ENCODE measurements around the gene S100A2. TPM values are rescaled to one million over a fixed set of nuclear protein-coding genes. Genes with fewer than 3 reads are reported as not detected.
A peak's percentile ranks its signal among the peaks of the same experiment; 100 is the strongest.
"Not testable (repeated sequence)": the region's sequence is repeated elsewhere in the genome, so short reads cannot be mapped to it uniquely, and the experiment has no call there.

S100A2 gene
- polyA plus RNA-seq, 1 donor, result 3.9 TPM

DNA sequence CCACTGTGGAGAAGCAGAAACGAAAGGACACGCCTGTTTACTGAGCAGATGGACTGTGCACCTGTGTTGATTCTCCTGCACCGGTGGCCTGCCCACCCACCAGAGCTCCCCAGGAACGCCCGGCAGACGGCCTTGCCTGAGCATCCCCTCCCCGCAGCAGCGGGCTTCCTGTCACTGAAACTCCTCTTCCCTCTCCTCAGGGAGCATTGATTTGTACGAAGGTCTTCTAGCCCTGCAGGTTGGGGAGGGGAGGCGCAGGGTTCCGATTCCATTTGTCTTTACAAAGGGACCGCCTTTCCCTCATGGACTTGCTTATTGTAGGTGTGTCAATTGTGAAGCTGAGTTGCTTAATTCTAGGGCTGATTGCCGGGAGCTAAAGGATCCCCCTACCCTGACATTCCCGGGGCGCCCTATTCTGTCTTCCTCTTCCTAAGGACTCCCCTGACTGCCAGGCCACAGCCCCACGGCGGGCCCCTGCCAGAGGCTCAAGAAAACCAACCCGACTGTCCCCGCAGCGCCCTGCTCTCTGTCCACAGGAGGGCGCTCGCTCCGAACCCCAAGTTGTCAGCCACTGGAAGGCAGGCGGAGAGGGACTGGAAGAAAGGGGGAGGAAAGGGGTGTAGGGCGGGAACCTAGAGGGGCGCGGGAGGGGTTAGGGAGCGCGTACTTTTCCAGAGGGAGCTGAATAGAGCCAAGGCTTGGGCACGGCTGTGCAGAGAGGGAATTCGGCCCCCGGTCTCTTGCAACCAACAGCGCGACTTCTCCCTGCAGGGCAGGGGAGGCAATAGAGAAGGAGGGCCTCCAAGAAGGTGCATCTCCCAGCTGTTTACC lies 32.7 kb downstream of the S100A2 start:
- DNase-seq, result peak; percentile 86

DNA sequence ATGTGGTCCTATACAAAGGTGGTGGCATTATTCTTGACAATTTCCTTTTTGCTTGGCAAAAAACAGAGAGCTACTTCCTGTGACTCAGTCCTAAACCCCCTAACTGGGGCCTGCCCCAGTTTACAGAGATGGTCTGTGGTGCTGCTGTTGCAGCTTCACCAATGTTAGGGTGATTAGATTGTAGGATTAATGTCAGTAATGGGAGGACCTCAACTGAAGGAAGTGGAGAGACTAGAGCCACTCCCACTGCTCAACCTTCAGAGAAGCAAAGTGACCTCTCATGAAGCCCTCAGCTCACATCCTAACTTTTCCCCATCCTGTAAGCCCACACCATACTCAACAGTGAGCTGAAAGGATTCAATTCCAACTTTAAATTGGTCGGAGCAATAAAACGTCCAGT lies 33.5 kb downstream of the S100A2 start:
- DNase-seq, result no peak

DNA sequence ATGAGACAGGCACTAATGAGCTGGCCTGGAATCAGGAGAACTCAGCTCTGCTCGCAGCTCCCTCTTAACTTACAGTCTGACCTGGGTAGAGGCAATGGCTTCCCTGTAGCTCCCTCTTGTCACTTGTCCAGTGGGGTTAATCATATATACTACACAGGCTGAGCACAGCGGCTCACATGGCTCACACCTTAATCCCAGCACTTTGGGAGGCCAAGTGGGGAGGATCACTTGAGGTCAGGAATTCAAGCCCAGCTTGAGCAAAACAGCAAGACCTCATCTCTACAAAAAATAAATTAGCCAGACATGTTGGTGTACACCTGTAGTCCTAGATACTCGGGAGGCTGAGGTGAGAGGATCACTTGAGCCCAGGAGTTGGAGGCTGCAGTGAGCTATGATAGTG lies 34.0 kb downstream of the S100A2 start:
- DNase-seq, result no peak

DNA sequence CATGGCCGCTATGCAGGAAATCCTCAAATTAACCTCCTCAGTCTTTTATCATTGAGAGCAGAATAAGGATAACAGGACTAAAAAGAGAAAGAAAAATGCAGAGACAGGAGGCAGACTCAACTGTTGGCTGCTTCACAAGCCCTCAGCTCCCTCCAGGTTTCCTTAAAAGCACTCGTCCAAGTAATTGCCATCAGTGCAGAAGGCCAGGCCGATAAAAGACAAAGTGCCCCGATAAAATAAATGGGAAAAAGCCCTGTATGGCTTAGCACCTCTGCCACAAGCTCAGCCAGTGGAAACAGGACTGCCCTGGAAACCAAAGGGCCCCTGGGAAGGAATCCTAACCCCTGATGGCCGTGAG lies 38.0 kb downstream of the S100A2 start:
- DNase-seq, result no peak

DNA sequence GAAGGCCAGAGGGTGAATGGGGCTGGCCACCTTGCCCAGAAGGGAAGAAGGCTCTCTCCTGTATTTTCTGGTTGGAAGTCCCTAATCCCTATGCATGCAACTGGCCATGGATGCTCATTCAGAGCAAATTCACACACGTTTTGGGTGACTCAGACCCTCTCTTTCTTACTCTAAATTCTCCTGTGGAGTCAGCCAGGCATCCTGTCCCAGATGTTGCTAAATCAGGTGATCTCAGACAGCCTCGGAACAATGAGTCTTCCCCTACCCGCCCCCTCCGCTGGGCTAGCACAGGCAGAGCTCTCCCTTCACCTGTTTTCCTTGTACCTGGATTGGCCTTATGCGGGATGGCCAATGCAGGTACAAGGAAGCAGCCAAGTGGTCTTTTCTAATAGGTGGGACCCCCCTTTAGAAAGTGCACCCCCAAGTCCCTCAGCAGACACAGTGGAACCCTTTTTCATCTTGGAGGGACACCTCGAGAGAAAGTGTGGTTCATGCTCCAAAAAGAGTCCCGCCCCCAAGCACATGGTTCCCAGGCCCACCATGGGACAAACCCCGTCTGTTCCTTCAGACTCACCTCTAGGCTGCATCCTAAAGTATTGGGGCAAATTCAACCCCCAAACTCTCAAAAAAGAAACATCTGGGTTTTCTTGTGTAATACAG lies 38.5 kb downstream of the S100A2 start:
- DNase-seq, result no peak

DNA sequence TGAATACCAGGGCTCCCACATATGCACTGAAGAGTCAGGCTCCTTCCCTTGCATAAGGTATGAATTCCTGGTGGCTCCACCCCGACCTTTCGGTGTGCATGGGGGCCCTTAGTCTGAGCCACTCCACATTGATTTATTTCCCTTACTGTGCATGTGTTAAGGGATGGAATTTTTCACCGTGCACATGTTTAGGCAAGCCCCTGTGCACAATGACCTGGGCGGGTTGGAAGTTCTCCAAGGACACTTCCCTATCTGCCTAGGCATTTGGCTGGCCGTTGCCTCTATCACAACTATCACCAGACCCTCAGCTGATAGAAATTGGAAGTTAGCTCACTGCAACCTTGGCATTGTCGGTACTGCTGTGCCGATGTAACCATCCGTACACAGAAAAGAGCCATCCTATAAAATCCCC lies 39.5 kb downstream of the S100A2 start:
- no peak for DNase-seq

DNA sequence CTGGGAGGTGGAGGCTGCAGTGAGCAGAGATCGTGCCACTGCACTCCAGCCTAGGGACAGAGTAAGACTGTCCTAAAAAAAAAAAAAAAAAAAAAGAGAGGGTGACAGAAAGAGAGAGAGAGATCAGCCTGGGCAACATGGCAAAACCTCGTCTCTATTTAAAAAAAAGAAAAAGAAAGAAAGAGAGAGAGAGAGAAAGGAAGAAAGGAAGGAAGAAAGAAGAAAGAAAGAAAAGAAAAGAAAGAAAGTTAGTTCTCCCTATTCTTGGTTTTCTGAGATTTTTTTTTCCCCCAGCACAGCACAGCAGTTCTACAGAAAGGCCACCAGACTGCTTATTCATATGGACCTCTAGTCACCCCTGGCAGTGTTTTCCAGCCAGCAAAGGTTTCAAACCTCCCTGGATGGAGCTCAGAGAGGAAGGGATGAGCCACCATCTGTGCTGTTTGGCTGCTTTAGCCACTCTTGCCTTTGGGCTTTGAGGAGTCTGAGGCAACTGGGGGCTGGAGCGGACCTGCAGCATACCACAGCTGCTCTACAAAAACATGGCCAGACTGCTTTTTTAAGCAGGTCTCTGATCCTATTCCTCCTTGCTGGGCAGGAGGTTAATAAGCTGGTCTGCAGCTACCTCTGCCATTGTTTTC lies 40.4 kb downstream of the S100A2 start:
- DNase-seq, result no peak

DNA sequence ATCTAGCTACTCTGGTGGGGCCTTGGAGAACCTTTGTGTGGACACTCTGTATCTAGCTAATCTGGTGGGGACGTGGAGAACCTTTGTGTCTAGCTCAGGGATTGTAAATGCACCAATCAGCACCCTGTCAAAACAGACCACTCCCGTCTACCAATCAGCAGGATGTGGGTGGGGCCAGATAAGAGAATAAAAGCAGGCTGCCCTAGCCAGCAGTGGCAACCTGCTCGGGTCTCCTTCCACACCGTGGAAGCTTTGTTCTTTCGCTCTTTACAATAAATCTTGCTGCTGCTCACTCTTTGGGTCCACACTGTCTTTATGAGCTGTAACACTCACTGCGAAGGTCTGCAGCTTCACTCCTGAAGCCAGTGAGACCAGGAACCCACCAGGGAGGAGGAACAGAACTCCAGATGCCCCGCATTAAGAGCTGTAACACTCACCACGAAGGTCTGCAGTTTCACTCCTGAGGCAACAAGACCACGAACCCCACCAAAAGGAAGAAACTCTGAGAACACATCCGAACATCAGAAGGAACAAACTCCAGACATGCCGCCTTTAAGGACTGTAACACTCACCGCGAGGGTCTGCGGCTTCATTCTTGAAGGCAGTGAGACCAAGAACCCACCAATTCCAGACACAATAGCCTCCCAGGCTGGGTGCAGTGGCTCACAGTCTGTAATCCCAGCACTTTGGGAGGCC lies 43.1 kb downstream of the S100A2 start:
- not testable (repeated sequence) for DNase-seq

DNA sequence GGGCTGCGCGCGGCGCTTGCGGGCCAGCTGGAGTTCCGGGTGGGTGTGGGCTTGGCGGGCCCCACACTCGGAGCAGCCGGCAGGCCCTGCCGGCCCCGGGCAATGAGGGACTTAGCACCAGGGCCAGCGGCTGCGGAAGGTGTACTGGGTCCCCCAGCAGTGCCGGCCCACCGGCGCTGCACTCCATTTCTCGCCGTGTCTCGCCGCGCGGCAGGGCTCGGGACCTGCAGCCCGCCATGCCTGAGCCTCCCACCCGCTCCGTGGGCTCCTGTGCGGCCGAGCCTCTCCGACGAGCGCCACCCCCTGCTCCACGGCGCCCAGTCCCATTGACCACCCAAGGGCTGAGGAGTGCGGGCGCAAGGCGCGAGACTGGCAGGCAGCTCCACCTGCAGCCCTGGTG lies 43.8 kb downstream of the S100A2 start:
- DNase-seq, result not testable (repeated sequence)

DNA sequence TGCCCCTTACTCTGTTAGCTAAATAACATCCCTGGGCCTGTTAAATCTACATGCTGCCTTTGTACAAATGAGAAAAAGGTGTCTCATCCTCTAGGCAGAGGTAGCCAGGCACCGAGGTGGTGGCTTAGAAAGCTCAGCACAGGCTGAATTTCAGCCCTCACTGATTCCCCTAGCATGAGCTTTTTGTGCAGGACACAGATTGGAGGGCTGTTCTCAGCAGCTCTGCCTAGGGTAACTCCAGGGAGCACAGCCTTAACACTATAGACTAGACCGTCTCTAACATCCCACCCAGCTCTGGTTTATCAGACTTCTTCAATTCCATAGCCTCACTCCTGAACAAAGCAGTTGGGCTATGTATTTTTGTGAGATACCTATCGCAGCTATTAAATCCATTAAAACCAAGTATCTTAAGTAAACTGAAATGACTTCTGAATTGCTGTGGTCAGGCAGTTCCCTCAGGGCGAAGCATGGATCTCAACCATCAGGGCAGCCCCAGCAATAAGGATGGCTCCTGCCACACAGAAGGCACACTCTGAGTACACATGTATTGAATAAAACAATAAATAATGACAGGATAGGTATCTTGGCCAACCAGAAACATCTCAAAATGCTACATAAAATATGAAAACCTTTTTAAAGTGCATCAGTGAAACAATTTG lies 44.7 kb downstream of the S100A2 start:
- DNase-seq, result no peak

DNA sequence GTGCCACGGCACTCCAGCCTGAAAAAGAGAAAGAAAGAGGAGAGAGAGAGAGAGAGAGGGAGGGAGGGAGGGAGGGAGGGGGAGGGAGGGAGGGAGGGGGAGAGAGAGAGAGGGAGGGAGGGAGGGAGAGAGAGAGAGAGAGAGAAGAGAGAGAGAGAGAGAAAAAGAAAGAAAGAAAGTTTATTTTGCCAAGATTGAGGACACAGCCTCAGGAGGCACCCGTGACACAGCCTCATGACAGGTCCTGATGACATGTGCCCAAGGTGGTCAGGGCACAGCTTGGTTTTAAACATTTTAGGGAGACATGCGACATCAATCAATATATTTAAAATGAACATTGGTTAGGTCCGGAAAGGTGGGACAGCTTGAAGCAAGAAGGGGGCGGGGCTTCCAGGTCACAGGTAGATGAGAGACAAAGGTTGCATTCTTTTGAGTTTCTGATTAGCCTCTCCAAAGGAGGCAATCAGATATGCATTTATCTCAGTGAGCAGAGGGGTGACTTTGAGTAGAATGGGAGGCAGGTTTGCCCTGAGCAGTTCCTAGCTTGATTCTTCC lies 45.4 kb downstream of the S100A2 start:
- not testable (repeated sequence) for DNase-seq

DNA sequence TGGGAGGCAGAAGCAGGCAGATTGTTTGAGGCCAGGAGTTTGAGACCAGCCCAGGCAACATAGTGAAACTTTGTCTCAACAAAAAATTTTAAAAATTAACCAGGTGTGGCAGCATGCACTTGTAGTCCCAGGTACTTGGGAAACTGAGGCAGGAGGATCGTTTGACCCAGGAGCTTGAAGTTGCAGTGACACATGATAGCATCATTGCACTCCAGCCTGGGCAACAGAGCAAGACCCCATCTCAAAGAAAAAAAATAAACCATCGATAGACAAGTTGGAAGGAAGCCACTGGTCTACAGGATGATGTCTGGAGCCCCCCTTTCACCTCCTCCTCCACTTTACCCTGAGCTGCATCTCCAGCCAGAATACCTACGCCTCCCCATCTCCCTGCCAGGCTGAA lies 46.4 kb downstream of the S100A2 start:
- no peak for DNase-seq

DNA sequence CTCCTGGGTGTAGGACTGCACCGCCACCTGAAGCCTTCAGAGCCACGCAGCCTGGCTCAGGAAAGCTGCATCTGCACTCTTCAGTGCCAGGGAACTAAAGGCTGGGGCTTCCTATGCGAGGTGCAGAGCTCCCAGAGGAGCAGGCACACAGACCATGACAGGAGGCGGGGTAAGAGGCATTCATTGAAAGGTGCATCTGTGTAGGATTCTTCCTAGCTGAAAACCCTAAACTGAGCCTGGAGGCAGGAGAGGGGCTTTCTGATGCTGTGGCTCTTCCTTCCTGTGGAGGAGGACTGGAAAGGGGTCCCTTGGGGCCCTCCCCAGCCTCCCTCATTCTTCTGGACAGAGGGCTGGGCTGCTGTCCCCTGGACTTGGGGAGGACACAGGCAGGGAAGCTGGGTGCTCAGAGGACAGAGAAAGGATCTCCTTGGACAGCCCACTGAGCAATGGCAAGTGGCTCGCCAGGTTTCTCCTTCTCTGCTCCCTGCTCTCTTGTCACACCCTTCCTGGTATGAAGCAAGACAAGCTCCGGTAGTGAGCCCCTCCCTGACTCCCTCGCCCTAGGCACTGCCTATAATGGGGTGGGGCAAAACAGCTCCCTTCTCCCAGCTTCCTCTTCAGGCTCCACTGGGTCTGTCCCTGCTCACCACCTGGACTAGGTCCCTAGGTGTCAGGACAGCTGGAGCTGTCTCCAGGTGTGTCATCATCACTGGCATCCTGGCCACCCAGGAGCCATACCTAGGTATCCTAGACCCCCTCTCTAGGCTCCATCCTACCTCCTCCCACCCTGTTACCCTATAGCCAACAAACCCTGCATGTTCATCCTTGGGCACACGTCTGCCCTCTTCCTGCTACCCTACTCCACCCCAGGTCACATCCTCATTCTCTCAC lies 49.9 kb downstream of the S100A2 start:
- no peak for DNase-seq

DNA sequence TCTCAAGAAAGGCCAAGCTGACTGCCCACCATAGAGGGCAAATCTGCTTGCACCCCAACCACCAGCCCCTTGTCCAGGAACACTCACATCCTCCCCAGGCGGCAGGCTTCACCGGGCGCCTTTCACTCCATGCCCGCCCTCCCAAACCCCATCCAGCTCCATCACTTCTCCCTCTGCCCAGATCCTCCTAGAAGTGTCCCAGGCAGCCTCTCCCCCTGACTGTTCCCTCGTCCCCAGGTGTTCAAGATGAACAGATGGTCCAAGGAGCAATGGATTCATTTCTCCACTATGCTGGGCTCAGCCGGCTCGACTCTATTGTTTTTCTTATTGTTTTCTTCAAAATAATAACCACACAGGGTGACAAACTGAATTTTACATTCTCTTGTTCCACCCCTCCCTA lies 52.0 kb downstream of the S100A2 start:
- no peak for DNase-seq

DNA sequence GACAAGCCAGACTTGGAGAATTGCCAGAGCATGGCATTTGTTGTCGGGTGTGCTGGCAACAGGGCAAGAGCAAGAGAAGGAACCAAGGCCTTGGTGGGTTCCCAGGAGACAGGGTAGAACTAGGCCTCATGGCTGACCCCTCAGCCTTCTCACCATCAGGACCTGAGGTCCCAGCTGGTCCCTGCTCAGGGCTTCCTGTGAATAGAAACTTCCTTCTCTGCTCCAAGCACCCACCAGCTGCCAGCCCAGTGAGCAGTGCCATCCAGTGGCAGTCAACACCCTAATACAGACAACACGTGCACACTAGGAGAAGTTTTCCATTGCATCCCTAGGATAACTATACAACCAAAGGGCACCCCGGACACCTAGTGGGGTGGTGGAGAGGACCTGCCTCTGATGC lies 52.6 kb downstream of the S100A2 start:
- no peak for DNase-seq

Other genes with a start within 250 kb of the S100A2 start
- not detected for gene PGLYRP4, start 217.0 kb downstream of the S100A2 start, polyA plus RNA-seq (ENCODE audit: insufficient read length)
- gene S100A9, start 208.0 kb downstream of the S100A2 start, polyA plus RNA-seq (ENCODE audit: insufficient read length), result 6.2 TPM
- not detected for gene S100A12, start 190.2 kb downstream of the S100A2 start, polyA plus RNA-seq (ENCODE audit: insufficient read length)
- gene S100A8, start 174.8 kb downstream of the S100A2 start, polyA plus RNA-seq (ENCODE audit: insufficient read length), result 3.4 TPM
- not detected for gene S100A7A, start 149.3 kb downstream of the S100A2 start, polyA plus RNA-seq (ENCODE audit: insufficient read length)
- gene S100A7, start 105.2 kb downstream of the S100A2 start, polyA plus RNA-seq (ENCODE audit: insufficient read length), result 0.43 TPM
- gene S100A6, start 29.9 kb downstream of the S100A2 start, polyA plus RNA-seq (ENCODE audit: insufficient read length), result 182 TPM
- gene S100A5, start 24.9 kb downstream of the S100A2 start, polyA plus RNA-seq (ENCODE audit: insufficient read length), result 1.3 TPM
- gene S100A4, start 20.0 kb downstream of the S100A2 start, polyA plus RNA-seq (ENCODE audit: insufficient read length), result 29.0 TPM
- gene S100A3, start 16.6 kb downstream of the S100A2 start, polyA plus RNA-seq (ENCODE audit: insufficient read length), result 0.25 TPM
- gene S100A16, start 47.3 kb upstream of the S100A2 start, polyA plus RNA-seq (ENCODE audit: insufficient read length), result 87.2 TPM
- gene S100A14, start 50.5 kb upstream of the S100A2 start, polyA plus RNA-seq (ENCODE audit: insufficient read length), result 16.8 TPM
- 120 TPM for gene S100A13, start 61.7 kb upstream of the S100A2 start, polyA plus RNA-seq (ENCODE audit: insufficient read length)
- gene S100A1, start 62.6 kb upstream of the S100A2 start, polyA plus RNA-seq (ENCODE audit: insufficient read length), result 18.5 TPM
- 149 TPM for gene CHTOP, start 68.2 kb upstream of the S100A2 start, polyA plus RNA-seq (ENCODE audit: insufficient read length)
- 52.0 TPM for gene SNAPIN, start 92.9 kb upstream of the S100A2 start, polyA plus RNA-seq (ENCODE audit: insufficient read length)
- 316 TPM for gene ILF2, start 105.1 kb upstream of the S100A2 start, polyA plus RNA-seq (ENCODE audit: insufficient read length)
- 61.2 TPM for gene NPR1, start 112.8 kb upstream of the S100A2 start, polyA plus RNA-seq (ENCODE audit: insufficient read length)
- gene INTS3, start 162.2 kb upstream of the S100A2 start, polyA plus RNA-seq (ENCODE audit: insufficient read length), result 142 TPM
- 40.7 TPM for gene SLC27A3, start 209.6 kb upstream of the S100A2 start, polyA plus RNA-seq (ENCODE audit: insufficient read length)